Dedifferentiated amniotic fluid mesenchymal stem cell (primary cell): ENCODE measurements around the gene TMPRSS15.

Experiments used
- DNase-seq: peaks from one replicate; pipeline ENCODE4 v3.0.0-alpha.2; 2016; ENCODE audit errors: extremely low spot score

TMPRSS15 gene

DNA sequence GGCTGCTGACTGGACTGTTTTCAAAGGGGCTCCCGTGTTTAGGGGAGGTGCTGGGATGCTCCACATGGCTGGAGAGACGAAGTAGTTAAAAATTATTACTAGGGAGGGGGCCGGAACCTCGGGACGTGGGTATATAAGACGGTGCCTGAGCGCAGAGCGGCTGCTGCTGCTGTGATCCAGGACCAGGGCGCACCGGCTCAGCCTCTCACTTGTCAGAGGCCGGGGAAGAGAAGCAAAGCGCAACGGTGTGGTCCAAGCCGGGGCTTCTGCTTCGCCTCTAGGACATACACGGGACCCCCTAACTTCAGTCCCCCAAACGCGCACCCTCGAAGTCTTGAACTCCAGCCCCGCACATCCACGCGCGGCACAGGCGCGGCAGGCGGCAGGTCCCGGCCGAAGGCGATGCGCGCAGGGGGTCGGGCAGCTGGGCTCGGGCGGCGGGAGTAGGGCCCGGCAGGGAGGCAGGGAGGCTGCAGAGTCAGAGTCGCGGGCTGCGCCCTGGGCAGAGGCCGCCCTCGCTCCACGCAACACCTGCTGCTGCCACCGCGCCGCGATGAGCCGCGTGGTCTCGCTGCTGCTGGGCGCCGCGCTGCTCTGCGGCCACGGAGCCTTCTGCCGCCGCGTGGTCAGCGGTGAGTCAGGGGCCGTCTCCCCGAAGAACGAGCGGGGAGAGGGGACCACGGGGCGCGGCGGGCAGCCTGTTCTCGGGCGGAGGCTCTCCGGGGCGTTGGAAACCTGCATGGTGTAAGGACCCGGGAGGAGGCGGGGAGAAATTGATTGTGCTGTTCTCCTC is 158.7 kb downstream of the TMPRSS15 start, which contains the start of gene CHODL:
Gene CHODL (plus strand): TSS at position 163 of the 793 bp plus-strand sequence. CDS start 391 bp downstream, at position 554.
- no peak for DNase-seq

DNA sequence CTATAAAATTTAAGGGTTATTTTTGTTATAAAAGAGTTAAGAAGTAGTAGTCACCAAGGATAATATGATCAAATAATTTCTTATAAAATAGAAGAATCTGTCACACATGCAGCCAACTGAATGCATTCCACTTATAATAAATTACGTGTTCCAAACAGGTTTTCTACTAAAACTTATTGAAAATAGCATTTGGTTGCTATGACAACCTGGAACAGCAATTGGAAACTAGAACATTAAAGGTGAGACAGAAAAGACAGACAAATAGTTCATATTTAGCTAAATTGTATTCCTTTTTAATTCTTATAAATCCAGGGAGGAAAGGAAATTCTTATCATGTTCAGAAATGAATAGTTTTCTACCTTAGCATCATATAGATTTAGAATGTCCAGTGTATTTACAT is 168.0 kb downstream of the TMPRSS15 start:
- DNase-seq = no peak

DNA sequence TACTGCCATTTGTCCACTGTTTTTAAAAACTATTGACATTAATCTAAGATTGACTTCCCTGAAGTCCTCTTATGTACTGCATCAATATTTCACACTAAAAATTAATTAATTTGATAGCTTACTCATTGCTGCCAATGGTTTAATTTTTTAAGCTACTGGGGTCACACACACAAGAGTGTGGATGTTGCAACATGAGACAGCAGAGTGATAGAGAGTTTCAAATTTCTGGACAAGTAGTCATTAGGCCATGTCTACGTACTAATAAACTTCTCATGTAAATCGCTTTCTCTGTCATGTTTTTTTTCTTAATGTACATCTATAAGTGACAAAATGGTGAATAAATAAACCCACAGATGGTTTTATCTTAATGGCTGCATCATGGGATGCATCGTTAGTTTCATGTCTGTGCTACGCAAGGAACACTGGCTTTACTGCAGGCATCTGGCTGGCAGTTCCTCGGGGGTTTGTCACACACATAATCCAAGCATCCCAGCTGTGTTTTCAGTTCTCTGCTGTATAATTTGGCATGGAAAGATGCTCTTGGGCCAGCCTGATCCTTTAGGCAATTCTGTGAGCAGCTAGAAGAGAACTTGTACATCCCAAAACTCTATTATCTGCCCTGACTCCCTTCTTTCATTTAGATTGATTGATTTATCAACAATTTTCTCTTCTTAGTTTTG is 175.4 kb downstream of the TMPRSS15 start:
- DNase-seq = no peak

DNA sequence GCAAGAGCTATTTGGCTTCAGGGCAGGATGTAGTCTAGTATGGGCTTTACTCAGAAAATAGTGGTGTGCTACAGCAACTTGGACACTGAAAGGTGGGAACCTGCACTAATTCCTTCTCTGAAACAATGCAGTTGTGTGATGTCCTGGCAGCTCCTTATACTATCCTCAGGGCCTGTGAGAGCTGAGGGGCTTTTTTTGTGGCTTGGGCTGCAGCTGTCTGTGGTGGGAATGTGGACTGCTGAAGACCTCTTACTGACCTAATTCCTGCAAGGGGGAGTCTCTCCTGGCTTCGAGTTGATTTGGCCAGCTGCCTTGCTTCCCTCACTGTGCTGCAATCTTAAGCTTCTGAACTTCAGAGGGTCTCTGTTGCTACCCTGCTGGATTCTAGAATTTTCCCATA is 181.2 kb downstream of the TMPRSS15 start:
- DNase-seq = no peak

DNA sequence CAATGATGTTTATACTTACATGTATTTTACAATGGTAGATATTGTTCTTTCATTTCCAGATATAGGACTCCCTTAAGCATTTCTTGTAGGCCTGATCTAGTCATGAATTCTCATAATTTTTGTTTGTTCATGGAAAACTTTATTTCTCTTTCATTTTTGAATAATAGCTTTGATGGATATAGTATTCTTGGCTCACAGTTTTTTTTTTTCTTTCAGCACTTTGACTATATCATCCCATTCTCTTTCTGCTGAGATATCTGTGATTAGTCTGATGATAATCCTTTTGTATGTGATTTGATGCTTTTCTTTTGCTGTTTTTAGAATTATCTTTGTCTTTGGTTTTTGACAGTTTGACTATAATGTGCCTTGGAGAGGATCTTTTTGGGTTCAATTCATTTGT is 183.1 kb downstream of the TMPRSS15 start:
- no peak for DNase-seq
